Measurements from ENCODE around the gene GMIP.

Gene GMIP

GRCh38 chr19:19636573-19637185 lies 6.8 kb downstream of the GMIP start:
- DNase-seq (ENCODE audit: insufficient read length, low spot score) (no peak), FAIRE-seq (no peak)

DNA sequence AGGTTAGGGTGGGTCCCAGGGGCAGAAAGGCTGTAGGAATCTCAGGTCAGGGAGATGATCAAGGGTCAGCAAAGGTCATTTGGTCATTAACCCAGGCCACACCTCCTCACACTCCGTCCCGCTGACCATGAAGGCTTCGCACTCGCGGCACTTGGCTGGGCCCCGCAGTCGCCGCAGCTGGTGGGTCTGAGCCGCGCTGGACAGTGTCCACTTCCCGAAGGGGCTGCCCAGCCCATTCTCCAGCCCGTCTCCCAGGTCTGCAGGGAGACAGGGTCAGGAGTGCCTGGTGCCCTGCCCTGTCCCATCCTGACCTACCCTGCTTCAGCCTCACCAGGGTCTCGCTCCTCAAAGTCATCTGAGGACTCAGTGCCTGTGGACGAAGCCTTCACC lies 8.1 kb downstream of the GMIP start:
- no peak for DNase-seq (ENCODE audit: insufficient read length, low spot score)
- no peak for FAIRE-seq

DNA sequence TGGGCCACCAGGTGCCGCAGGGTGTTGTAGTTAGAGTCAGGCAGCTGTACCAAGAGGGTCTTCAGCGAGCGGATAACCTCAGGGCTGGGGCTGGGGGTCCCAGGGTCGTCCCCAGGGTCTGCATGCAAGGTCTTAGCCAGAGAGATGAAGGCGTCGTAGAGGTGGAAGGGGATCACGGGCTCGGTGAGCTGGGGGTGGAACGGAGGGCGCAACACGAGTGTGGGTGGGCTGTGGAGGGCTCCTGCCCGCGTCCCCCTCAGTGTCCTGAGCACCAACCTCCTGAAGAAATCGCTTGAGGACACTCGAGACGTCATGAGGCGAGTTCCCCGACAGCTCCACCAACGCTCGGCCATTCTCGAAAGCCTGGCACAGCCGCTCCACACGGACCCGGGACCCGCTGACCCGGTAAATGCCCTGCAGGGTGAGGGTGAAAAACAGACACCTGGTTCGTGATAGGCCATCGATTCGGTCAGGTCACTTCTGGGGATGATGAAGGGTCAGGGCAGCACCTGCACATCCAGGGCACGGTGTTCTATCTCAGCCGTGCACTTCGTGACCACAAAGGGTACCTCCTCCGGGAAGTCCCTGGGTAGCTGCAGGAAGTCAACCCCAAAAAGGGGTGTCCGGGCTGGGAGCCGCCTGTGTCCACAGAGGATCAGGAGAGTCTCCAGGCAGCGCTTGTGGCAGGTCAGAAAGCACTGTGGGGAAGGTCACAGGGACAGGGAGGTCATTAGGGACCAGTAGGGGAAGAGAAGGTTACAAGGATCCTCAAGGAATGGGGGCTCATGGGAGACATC lies 8.7 kb downstream of the GMIP start:
- FAIRE-seq (no peak), DNase-seq (ENCODE audit: insufficient read length, low spot score) (no peak)

DNA sequence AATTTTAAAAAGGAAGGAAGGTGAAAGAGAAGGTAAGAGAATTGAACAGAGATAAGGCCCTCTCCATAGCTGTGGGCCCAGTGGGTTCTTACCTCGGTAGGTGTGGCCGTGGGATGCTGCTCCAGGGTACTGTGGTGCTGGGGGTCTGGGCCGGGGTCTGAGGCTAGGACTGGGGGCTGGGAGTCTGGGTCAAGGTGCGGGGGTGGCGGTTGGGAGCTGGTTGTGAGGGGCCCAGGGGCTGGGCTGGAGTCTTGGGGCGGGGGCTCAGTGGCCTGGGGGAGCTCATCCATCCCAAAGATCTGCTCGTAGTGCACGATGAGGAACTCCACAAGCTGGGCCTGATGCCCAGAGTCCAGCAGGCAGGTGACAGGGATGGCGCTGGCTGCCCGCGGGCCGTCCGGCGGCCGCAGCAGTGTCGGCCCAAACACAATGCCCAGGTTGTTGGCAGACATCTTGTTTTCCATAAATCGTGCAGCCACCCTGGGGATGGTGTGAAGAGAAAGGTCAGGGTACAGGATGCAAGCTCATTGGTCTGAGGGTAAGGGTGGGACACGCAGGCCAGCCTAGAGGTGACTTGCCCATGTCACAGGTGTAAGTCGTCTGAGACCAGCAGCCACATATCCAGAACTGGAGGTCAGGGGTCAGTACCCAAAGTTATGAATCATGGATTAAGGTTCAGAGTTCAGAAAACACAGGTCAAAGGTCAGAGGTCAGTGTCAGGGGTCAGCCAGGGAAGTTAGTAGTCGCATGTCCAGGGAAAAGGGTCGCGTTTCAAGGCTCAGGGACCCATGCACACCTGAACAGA lies 9.5 kb downstream of the GMIP start:
- no peak for DNase-seq (ENCODE audit: insufficient read length, low spot score)
- peak; percentile 26 for FAIRE-seq

GRCh38 chr19:19632661-19633060 lies 10.8 kb downstream of the GMIP start:
- DNase-seq (ENCODE audit: insufficient read length, low spot score), result no peak
- peak; percentile 26 for FAIRE-seq

- no peak for FAIRE-seq
- no peak for DNase-seq (ENCODE audit: insufficient read length, low spot score)
These were observed 12.1 kb downstream of the GMIP start for GRCh38 chr19:19631346-19631745.

DNA sequence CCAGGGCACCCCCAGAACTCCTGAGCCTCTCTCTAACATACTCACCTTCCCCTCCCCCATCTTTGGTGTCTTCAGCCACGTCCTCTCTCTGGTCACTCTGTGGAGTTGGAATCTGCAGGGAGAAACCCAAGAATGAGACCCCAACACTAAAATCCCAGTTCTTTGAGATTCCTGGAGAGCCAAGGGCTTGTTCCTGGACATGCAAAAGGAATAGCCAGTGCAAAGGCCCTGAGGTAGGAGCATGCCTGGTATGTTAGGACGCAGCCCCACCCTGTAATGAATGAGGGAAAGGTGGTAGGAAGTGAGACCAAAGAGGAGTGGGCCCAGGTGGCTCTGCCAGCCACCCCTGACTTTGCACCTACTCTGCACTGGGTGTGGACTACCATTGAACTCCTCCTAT lies 13.0 kb downstream of the GMIP start:
- DNase-seq (ENCODE audit: insufficient read length, low spot score) (no peak), FAIRE-seq (no peak)

DNA sequence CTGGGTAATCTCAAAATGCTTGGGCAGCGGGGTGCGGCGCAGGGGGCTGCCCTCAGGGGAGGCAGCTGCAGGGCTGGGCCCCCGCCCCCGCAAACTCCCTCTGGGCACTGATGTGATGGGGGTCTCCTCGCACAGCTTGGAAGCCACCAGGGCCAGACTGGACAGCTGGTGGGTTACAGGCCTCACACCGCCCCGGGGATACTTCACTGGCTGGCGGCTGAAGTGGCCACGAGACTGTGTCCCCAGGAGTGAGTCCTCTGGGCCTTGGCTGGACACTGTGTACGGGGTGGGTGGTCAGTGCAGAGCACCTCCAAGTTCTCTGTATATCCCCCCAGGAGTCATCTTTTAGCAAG lies 13.4 kb downstream of the GMIP start:
- no peak for DNase-seq (ENCODE audit: insufficient read length, low spot score)
- FAIRE-seq, result no peak

GRCh38 chr19:19628501-19629134 lies 14.8 kb downstream of the GMIP start:
- FAIRE-seq (no peak), DNase-seq (ENCODE audit: insufficient read length, low spot score) (no peak)

DNA sequence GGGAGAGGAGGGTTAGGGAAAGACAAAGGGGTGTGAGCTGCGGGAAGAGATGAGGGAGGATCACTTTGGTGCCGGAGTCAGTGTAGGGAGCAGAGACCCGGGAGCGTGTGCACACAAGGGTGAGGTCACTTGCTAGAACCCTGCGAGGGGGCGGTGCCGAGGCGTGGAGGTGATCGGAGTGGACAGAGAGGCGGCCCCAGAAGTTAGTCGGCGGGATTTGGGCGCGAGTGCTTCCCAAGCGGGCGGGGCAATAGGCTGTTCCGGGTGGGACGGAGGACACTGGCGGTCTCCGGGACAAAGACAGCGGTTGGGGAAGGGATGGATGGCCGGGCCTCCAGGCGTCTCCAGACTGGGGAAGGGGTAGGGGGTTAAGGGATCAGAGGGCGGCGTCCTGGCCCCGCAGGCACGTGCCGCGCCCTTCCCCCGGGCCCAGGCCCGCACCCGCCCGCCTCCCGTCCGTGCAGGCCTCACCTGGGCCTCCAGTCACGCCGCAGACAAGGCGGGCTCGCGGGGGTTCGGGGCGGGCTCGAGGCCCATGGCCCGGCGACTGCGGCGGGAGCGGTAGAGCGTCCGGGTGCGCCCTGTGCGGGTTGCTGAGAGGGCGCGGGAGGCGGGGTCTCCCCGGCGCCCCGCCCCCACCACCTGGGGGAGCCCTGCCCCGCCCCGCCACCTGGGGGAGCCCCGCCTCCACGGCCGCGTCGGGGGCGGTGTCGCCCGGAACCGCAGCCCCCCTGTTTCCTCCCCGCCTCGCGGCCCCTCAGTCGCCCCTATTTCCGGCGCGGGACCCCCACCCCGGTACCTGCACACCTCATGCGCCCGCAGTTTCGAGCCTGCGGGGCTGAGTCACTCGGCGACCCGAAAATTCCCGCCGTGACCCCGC lies 15.6 kb downstream of the GMIP start, which contains the start of gene LPAR2:
TSS of gene LPAR2 (minus strand) at position 600 of the 880 bp plus-strand sequence. CDS start 945 bp downstream, outside the sequence.
- DNase-seq (ENCODE audit: insufficient read length, low spot score) (no peak), FAIRE-seq (no peak)

DNA sequence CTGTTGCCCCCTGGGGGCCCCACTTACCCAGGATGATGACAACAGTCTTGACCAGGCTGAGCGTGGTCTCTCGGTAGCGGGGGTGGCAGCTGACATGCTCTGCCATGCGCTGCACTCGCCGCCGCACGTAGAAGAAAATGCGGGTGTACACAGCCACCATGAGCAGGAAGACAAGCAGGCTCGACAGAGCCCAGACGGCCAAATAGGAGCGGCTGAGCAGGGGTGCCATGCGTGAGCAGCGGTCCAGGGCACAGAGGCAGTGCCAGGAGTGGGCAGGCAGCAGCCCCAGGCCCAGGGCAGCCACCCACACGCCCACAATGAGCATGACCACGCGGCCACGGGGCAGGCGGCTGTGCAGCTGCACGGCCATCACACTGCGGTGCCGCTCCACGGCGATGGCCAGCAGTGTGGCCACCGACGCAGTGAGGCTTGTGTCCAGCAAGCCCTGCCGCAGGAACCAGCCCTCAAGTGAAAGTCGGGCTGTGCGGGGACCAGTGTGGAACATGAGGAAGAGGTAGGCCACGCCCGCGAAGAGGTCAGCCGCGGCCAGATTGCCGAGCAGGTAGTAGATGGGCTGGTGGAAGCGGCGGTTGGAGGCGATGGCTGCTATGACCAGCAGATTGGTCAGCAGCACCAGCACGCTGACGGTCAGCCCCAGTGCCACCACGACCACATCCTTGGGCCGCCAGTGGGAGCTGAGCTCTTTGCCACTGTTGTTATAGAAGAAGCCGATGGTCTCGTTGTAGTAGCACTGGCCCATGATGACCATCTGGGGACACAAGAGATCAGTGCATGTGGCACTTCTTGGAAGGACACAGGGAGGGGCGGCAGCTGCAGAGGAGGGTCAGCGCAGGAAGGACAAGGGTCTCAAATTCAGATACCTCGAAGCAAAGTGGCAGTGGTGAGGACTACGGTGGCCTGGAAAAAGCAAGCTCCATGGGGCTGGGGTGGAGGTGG lies 16.7 kb downstream of the GMIP start:
- DNase-seq (ENCODE audit: insufficient read length, low spot score) (no peak), FAIRE-seq (peak; percentile 36)

DNA sequence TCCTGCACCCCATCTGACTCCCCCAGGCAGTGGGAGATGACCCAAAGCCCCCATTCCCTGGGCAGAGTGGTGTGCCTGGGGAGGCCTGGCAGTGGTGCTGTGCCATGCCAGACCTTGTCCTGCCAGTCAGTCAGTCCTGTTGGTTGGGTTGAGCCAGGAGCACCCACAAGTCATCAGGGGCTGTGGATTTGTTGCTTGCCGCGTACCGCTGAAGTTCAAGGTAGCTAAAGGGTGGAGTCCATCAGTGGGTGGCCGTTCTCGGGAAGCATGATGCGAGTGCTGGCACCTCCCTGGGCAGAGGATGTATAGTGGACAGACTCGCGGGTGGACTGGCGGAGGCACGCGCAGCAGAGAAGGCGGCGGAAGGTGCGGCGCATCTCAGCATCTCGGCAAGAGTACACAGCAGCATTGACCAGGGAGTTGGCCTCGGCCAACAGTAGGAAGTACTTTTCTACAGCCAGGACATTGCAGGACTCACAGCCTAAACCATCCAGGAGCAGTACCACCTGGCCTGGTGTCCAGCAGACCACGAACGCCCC lies 19.4 kb downstream of the GMIP start:
- DNase-seq (ENCODE audit: insufficient read length, low spot score), result no peak
- FAIRE-seq, result peak; percentile 69

DNA sequence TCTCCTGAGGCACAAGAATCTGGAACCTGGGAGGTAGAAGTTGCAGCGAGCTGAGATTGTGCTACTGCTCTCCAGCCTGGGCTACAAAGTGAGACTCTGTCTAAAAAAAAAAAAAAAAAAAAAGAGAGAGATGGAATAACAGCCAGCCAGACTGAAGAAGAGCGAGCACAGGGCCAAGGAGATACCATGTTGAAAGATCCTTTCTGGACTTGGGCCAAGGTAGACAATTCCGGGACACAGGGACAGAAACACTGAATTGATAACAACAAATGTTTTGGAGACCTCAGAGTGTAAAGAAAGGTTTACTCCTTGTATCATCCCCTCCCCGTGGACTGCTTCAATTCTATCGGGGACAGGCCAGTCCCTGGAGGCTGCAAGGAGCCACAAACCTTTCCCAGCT lies 20.1 kb downstream of the GMIP start:
- FAIRE-seq (no peak), DNase-seq (ENCODE audit: insufficient read length, low spot score) (no peak)

GRCh38 chr19:19619849-19620210 lies 23.6 kb downstream of the GMIP start:
- no peak for FAIRE-seq

GRCh38 chr19:19619181-19619848 lies 24.1 kb downstream of the GMIP start:
- DNase-seq (ENCODE audit: insufficient read length, low spot score) (no peak), FAIRE-seq (no peak)

More at GRCh38 chr19:19619849-19620210, 23.6 kb downstream of the GMIP start:
- DNase-seq (ENCODE audit: insufficient read length, low spot score), result no peak

GRCh38 chr19:19618219-19619051 lies 25.0 kb downstream of the GMIP start, which contains the start of gene PBX4:
Gene PBX4, minus strand, starts transcription at chr19:19618687. Its CDS starts 58 bp downstream, at chr19:19618629.
- DNase-seq (ENCODE audit: insufficient read length, low spot score) (peak; percentile 98), FAIRE-seq (peak; percentile 99)

- DNase-seq (ENCODE audit: insufficient read length, low spot score), result no peak
- FAIRE-seq, result no peak
These were observed 28.4 kb downstream of the GMIP start for GRCh38 chr19:19615086-19615485.
